Medulla oblongata (tissue), 1 donor: Measurements from ENCODE around the gene LILRB1.
A peak's percentile ranks its signal among the peaks of the same experiment; 100 is the strongest.
"Not testable (repeated sequence)": the region's sequence is repeated elsewhere in the genome, so short reads cannot be mapped to it uniquely, and the experiment has no call there.

ENCODE experiments used
- DNase-seq: peaks from one replicate; pipeline ENCODE4 v3.0.0-alpha.2; 2015; ENCODE audit errors: extremely low spot score

Gene LILRB1

DNA sequence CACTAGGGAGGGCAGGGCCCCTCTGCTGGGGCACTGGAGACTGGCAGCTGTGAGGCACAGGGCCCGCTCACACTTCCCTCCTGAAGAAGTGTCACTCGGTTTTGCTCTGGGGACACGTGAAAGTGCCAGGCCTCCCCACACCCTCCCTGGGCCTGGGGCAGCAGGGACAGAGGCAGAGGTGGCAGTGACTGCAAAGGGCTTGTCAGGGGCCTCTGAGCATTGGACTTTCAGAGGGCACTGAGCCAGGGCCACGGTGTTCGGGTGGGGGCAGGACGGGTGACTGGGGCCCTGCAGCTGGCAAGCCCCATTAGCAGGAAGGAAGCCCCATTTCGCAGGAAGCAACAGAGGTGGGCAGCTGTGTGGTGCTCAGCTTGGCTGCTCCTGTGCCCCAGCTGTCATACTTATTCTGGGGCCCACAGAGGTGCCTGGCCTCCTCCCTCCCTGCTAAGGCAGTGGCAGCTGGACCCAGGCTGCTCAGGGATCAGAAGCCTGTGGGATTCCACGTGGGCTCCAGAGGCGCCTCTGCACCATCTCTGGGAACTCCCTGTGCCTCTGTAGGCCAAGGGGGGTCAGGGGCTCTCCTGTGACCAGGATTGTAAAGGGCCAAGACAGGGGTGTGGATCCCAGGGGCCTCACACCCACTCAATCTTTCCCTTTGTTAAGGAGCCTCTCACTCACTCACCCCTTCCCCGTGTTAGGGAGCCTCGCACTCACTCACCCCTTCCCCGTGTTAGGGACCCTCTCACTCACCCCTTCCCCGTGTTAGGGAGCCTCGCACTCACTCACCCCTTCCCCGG lies 5.2 kb upstream of the LILRB1 start:
- not testable (repeated sequence) for DNase-seq

GRCh38 chr19:54626757-54627156 lies 3.5 kb upstream of the LILRB1 start:
- DNase-seq = no peak

DNA sequence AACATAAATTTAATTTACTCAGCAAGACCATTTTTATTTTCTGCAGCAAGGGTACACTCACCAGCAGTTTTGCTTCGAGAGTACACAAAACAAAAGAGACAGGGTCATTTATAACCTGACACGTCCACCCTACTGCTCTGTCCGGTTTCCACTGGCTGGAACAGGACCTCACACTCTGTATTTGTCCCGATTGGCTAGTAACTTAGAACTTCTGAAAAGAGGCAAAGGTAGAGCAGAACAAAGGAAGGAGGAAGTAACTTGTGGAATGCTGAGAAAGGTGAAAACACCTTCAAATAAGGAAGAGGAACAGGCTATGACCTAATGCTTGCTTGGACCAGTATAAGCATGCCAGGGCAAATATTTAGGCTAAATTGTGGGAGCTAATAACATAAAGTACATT lies 2.4 kb upstream of the LILRB1 start:
- not testable (repeated sequence) for DNase-seq

- DNase-seq = no peak
Measured at GRCh38 chr19:54630782-54631181, 498 bp downstream of the LILRB1 start.

DNA sequence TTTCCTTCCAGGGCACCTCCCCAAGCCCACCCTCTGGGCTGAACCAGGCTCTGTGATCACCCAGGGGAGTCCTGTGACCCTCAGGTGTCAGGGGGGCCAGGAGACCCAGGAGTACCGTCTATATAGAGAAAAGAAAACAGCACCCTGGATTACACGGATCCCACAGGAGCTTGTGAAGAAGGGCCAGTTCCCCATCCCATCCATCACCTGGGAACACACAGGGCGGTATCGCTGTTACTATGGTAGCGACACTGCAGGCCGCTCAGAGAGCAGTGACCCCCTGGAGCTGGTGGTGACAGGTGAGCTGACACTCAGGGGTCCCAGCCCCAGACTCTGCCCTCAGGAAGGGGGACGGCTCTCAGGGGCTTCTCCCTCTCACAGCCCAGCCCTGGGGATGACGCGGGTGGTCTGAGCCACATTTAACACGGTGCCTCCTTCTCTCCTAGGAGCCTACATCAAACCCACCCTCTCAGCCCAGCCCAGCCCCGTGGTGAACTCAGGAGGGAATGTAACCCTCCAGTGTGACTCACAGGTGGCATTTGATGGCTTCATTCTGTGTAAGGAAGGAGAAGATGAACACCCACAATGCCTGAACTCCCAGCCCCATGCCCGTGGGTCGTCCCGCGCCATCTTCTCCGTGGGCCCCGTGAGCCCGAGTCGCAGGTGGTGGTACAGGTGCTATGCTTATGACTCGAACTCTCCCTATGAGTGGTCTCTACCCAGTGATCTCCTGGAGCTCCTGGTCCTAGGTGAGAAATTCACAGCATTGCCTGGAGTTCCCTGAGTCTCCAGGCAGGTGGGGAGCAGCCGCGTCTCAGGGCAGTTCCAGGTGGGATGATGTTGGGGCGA lies 1.4 kb downstream of the LILRB1 start:
- not testable (repeated sequence) for DNase-seq

GRCh38 chr19:54632517-54632916 lies 2.2 kb downstream of the LILRB1 start:
- not testable (repeated sequence) for DNase-seq

DNA sequence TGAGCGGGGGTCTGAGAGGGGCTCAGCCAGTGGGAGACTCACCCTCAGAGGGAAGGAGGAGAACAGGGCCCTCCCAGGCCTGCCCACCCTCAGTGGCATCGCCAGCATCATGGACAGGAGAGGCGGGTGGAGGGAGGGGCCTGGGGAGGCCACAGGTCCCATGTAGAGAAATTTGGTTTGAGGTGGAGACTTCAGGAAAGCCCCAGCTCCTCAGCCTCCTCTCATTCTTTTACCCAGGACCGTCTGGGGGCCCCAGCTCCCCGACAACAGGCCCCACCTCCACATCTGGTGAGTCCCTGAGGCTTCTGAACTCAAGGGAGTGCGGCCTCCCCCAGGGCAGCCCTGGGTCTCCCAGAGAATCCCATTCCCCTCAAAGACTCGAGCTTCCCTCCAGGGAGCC lies 3.1 kb downstream of the LILRB1 start:
- no peak for DNase-seq

- DNase-seq = not testable (repeated sequence)
Measured at GRCh38 chr19:54636081-54636480, 5.8 kb downstream of the LILRB1 start.

DNA sequence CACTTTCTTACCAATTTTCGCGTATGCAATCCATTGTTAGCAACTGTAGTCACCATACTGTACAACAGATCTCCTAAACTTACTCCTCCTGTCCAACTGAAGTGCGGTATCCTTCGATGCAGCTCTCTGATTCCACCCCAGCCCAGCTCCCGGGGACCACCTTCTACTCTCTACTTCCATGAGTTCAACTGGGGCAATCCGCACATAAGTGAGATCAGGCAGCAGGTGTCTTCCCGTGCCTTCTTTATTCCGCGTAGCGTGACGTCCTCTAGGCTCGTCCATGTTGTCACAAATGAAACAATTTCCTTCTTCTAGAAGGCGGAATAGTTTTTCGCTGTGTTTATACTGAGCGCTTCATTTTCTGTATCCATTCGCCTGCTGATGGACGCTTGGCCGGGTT lies 8.4 kb downstream of the LILRB1 start:
- DNase-seq = no peak

DNA sequence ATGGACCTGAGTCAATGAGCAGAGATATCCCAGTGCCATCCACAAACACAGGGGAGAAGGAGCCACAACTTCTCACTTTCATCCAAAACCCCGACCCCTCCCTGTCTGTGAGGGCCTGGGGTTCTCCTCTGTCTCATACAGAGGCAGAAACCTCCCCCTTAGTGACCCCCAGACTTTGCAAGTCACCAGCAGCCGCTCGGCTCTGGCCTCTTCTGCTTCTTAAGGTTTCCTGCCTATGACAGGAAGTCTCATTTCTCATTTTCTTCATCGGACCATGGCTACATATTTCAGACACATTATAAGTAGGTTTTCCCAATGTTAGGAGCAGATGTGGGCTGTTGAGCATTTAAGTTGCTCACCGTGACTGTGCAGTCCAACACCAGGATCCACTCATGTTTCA lies 12.7 kb downstream of the LILRB1 start:
- not testable (repeated sequence) for DNase-seq

DNA sequence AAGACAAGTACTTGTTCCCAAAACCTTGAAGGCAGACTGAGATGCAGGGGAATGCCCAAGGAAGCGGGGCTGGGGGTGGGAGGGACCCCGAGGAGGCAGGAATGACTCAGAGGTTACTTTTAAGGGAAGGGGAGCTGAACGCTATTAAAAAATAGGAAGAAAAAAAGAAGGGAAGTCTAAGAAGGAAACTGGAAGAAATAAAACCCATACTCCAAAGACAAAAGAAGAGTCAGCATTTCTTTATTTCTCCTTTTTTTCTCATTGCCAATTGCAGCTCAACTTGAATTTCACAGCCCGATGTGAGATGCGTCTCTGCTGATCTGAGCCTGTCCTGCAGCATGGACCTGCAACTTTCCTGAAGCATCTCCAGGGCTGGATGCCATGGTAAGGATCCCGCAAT lies 13.3 kb downstream of the LILRB1 start:
- DNase-seq = not testable (repeated sequence)

GRCh38 chr19:54644056-54644455 lies 13.8 kb downstream of the LILRB1 start:
- DNase-seq = peak; percentile 66

DNA sequence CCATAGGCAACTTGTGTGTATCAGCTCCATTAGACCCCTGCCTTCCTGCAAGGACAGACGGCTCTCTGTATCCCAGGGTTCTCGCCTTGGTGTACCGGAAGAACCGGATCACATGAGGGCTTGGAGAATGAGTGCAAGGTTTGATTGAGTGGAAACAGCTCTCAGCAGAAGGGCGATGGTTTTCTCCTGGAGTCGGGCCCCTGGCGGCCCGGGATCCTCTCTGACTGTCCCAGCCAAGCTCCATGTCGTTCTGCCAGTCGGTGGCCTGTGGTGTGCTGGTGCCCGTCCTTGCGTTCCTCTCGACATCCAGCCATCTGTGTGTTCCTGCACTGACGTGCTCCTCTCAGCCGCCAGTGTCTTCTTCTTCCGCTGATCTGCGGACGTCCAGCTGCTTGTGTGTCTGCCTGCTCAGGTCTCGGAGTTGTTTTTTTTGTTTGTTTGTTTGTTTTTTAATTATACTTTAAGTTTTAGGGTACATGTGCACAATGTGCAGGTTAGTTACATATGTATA lies 16.1 kb downstream of the LILRB1 start:
- no peak for DNase-seq

DNA sequence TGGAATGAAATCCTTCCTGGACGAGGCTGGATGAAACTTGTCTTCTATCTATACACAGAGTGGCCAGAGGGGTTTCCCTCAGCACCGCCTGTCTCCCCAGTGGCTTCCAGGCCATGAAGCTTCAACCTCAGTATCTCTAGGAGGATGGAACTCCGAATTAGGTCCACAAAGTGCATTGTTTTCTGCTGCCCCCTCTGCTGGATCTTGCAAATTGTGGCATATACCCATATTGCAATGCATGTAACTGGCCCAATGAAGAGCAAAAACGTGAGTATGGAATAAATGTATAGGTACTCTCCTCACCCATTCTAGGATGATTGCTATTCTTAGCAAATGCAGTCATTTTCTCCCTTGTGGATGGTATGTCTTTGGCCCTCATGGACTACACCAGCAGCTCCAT lies 17.8 kb downstream of the LILRB1 start:
- DNase-seq = no peak

GRCh38 chr19:54650108-54650655 lies 19.9 kb downstream of the LILRB1 start:
- no peak for DNase-seq

DNA sequence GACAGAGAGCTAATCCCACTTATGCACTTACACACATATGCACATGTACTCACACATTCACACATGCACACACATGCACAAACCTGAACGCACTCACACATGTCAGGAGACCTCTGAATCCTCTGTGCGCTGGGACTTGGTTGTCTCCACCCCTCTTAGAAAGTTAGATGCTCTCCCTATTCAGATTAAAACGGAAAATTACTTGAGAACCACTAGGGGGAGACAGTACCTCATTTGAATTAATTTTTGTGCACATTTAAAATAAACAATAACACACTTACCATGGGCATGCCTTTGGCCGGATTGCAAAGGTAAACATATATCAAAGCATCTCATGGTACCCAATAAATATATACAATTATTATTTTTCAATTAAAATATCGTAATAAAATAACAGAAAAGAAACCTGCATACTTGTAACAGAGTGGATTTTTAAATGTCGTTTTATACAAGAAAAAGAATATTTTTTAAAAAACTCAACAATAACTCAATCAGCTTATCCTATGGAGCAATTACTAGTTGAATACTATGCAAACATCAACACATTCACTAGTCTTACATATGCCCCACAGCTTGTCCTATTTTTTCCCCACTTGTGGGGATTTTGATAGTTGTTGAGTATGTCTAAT lies 23.0 kb downstream of the LILRB1 start:
- no peak for DNase-seq

DNA sequence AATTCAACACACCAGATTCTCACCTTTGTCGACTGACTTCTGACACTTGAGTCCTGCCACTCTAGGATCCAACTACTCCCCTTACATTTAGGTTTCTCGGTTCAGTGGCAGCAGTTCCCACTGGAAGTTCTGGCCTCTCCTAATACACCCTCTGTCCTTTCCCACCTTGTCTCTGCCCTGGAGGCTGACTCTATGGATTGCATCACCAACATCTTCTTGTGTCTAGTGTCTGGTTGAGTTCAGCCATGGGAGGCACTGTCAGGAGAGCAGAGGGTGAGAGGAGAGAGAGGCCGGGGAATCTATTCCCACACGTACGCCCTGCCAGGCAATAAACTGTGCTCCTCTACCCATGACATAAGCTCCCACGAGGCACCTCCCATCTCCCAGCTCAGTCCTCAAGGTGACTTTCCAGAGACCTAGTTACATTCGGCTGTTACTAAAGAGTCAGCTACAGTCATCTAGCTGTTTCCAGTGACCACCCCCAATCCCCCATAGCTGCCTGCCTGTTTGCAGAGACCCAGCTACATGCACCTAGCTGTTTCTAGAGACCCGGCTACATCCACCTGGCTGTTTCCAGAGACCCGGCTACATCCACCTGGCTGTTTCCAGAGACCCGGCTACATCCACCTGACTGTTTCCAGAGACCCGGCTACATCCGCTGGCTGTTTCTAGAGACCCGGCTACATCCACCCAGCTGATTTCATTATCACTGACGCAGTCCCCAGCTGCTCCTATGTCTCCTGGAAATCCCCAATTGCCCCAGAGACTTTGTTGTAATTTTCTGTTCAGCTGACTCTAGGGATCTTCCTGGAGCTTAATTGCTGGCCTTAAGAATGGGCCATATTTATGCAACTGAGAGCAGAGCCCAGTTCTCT lies 24.4 kb downstream of the LILRB1 start:
- DNase-seq = no peak

DNA sequence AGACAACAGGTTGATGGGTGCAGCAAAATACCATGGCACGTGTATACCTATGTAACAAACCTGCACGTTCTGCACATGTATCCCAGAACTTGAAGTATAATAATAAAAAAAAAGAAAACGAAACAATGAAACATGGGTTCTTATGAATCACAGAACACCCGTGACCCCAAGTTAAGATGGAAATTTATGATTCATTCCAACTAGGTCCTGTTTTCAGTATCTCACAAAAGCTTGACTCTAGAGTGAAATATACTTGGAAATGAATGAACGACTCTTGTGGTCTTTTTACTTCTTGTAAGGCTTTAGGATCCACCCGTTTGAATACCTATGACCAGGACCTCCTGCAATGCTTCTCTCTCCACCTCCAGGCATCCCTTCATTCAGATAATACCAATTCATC lies 29.0 kb downstream of the LILRB1 start:
- no peak for DNase-seq

DNA sequence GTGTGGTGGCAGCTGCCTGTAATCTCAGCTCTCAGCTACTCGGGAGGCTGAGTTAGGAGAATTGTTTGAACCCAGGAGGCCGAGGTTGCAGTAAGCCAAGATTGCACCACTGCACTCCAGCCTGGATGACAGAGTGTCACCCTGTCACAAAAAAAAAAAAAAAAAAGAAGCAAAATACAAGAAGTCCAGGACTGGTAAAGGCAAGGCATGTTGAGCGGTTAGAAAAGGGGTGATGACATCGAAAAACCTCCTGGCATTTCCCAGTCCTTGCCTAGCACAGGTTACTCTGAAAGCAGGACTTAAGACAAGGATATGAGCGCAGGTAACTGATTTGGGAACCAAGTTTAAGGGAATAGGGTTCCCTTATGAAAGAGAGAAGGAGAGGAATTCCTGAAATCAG lies 30.0 kb downstream of the LILRB1 start:
- DNase-seq = no peak

- DNase-seq = peak; percentile 75
Measured at GRCh38 chr19:54660964-54661363, 30.7 kb downstream of the LILRB1 start.
